HG03460 (cell line): ENCODE measurements around the gene CDH19.
A peak's percentile ranks its signal among the peaks of the same experiment; 100 is the strongest.

ENCODE experiments used
- ATAC-seq: cut with Tn5 transposase; IDR thresholded peaks from one replicate; pipeline ENCODE4 v1.9.1; 2021; ENCODE audit not compliant: unreplicated experiment

Gene CDH19, protein sequence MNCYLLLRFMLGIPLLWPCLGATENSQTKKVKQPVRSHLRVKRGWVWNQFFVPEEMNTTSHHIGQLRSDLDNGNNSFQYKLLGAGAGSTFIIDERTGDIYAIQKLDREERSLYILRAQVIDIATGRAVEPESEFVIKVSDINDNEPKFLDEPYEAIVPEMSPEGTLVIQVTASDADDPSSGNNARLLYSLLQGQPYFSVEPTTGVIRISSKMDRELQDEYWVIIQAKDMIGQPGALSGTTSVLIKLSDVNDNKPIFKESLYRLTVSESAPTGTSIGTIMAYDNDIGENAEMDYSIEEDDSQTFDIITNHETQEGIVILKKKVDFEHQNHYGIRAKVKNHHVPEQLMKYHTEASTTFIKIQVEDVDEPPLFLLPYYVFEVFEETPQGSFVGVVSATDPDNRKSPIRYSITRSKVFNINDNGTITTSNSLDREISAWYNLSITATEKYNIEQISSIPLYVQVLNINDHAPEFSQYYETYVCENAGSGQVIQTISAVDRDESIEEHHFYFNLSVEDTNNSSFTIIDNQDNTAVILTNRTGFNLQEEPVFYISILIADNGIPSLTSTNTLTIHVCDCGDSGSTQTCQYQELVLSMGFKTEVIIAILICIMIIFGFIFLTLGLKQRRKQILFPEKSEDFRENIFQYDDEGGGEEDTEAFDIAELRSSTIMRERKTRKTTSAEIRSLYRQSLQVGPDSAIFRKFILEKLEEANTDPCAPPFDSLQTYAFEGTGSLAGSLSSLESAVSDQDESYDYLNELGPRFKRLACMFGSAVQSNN

DNA sequence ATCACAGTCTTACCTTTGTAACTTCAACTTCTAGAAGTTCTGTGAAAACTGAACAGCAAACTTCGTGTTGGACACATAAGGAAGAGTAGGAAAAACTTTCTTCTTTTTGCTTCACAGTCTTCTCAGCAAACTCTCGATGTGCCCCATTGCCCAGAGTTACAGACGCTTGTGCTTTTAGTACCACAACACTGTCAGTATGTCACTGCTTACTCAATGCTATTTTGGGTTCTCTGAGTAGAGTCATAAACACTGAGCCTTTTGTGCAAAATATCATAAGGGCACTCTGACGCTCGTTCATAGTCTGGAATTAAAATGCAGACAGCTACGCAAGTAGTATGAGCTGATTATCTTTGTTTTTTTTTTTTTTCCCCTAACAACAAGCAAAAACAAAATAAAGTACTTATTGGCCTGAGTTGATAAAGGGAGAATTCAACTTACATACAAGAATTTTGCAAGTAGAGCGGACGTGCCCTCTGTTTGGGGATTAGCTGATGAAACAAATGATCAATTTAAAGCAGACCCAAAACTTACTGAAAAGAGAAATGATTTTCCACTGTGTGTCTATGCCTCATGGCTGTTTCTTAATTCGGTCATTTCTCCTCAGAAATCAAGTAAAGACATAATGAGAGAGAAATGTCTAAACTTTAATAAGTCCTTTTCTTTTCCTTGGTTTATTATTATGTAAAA, at the start of gene CDH19:
CDH19 (minus strand) TSS at position 150 of the 687 bp plus-strand sequence. CDS start 31,886 bp downstream, outside the sequence.
- no peak for ATAC-seq

DNA sequence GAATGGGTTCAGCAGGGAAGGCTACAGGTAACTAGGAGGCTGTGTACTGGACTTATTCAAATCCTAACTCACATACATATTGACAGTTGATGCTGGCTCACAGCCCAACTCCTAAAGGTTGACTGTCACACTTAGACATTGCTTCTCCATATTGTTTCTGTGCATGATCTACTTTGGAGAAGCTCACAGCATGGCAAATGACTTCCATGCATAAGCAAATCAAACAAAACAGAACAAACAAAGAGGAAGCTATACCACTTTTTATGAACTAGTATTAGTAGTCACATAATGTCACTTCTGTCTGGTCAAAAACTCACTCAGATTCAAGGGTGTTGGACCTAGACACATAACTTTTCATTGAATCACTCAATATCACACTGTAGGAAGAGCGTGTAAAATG, 43.8 kb upstream of the CDH19 start:
- ATAC-seq = no peak

DNA sequence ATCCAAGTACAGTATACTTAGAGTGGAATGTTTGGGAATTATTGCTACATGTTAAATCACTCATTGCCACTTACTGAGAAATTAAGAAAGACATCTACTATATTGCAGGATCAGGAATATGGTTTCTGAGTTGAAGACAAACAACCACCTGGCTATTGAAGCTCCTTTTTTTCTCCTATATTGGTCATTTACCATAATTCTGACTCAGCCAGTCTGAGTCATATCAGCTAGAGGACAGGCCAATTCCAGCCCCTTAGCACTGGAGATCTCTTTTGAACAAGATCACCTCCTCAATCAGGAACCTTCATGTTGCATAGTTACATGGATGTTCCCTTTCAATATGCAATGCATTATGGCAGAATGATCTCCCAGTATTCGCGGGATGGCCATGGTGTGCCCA, 42.7 kb upstream of the CDH19 start:
- ATAC-seq = no peak

DNA sequence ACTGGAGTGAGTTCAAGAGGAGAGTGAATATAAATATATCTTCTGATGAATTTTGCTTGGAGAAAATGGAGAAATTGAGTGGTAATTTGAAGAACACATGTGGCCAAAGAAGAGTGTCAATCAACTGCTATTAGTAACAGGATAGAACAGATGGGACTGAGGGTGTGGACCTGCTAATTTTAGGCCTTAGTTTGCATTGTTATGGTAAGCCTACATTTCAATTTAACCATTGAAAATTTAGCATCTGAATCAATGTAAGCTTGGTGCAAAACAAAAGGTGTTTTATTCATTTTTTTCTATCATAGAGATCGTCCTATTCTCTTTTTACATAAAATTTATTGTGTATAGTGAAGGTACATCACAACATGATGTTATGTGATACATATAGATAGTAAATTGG, 42.1 kb upstream of the CDH19 start:
- ATAC-seq = no peak

DNA sequence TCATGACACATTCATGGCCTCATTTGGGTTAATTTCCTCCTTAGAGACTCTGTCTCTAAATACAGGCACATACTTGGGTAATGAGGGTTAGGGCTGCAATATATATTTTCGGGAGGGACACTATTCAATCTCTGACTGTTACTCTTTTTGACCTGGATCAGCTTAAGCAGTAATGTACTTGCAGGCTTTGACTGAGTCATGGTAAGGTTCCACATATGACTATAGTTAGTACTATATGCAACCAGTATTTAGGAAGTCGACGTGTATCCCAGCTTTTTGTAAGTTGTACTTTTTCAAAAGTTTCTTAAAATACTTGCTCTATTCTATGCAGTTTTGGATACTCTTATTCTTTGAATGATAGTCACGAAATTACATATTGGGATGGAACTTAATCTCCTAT, 37.2 kb upstream of the CDH19 start:
- no peak for ATAC-seq

DNA sequence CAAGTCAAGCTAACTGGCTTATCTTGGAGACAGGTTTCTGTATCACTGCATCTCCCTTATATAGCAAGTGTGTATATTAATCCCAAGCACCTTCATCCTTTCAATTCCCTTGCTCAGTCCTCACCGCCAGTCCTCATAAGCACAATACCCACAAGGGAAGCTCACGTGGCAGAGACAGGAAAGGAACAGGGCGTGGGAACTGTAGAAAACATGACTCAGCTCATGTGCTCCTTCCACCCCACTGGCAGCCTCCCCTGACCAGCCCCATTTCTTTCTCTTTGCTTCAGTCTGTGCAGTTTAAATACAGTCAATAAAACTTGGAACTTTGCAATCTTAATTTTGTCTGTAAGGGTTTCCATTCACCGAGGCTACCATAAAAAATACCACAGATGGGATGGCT, 36.5 kb upstream of the CDH19 start:
- no peak for ATAC-seq

DNA sequence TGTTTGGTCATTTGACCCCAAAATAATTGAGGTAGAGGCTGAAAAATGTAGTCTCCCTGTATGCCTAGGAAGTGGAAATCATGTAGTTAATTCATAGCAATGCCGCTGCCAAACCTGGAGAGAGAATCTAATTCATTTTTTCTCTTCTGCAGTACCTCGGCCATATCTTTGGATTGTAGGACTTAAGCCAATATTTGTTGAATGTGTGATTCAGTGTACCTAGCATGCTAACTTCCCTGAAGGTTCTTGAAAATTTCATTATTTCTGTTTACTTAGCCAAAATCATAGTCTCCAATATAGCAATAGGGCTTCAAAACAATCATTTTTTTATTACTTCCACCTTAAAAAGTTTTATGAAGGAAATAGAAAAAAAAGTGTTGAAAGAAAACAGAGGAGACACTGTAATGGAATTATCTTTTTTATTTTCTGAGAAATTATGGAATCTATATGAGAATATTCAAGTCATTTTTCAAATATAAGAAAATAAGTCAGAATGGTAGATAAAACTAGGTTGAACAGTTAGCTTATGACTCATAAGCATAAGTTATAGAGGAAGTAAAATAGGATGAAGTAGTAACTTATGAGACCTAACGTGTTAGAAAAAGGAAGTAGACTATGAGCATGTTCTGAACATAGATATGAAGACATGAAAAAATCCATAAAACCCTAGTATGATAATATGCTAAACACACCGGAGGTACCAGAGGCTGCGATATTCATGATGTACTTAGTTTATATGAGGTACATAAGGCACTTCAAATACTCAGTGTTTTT, 35.2 kb upstream of the CDH19 start:
- no peak for ATAC-seq

DNA sequence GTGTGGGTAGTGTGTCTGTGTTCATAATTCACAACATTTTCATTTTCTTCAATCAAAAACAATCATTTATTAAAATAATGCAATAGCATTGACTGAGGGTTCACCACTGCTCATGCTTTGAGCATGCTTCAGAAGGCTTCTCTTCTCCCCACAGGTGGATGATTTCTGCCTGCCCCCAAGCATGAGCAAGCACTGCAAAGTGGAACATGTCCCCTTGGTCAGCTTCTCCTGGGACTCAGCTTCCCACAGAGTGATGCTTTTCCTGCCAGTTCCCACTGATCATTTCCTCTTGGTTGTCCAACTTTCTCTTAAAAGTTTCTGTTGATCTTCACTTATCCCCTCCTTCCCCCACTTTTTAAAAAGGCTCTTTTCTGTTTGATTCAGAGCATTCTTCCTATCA, 31.5 kb upstream of the CDH19 start:
- no peak for ATAC-seq

DNA sequence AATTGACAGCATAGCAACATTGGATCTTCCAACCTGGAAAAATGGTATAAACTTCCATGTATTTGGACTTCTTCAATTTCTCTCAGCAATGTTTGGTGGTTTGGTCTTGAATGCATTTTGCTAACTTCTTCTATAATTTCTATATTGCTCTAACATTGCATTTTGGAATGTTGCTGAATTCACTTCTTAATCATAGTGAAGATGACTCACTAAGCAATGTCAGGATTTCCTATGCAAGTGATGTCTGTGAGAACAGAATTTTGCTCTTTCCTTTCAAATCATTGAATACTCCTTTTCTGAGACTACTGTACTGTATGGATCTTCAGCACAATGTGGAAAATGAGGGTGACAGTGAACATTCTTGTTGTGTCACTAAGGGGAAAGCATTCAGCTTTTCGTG, 28.9 kb upstream of the CDH19 start:
- no peak for ATAC-seq

DNA sequence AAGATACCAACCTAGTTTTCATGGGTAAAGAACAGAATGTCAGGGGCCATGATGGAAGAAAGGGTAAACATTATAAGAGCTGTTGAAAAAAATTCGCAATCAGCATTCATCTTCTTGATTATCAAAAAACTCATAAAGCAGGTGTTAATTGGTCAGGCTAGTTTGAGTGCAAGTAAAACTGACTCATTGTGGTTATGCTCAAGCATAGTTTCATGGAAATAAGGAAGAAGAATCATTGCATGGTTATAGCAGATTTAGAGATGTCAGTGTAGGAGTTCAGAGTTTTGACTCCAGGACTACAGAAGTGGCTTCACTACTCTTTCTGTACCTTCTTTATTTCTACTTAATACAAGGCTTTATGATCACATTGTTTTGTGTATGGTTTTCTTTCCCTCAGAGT, 26.9 kb upstream of the CDH19 start:
- no peak for ATAC-seq

DNA sequence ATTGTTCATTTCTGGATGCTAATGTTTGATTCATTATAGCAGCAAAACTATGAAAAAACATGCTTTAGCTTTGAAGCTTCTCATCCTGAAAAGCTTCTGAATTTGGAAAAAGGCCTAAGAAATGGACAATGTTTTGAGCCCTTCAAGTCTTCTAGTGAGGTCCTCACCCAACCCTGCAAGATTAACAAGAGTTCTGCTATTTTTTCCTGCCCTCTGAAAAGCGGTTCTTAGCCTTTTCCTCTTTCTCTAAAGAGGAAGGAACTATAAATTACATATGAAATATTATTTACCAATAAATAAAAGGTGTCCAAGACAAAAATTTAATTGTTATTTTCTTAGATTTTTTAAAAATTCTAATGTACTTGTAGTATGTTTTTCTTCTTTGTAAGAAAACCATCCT, 19.9 kb upstream of the CDH19 start:
- no peak for ATAC-seq

DNA sequence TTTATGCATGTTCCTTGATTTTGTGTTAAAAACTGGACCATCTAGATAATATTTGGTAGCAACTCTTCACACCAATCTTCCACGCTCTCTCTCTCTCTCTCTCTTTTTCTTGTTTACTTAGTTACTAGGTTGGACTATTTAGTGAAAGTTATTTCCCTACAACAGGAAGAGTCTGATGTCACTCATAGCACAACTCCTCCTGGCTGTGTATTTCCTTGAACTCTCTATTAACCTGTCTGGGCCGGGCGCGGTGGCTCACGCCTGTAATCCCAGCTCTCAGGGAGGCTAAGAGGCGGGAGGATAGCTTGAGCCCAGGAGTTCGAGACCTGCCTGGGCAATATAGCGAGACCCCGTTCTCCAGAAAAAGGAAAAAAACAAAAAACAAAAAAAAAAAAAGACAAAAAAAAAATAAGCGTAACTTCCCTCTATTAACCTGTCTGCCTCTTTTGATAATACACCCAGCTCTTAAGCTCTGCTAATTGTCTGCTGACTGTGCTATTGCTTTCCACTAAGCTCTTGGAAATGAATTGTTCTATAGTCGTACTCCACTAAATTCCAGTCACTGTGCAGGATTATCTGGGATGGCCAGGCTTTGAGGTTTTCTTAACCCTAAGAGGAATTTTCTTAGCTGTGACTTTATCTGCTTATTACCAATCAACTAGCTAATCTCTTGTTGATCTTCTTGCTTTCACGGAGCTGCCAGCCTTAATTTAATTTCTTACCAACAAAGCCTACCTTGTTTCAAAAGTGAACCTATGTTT, 18.1 kb upstream of the CDH19 start:
- no peak for ATAC-seq

DNA sequence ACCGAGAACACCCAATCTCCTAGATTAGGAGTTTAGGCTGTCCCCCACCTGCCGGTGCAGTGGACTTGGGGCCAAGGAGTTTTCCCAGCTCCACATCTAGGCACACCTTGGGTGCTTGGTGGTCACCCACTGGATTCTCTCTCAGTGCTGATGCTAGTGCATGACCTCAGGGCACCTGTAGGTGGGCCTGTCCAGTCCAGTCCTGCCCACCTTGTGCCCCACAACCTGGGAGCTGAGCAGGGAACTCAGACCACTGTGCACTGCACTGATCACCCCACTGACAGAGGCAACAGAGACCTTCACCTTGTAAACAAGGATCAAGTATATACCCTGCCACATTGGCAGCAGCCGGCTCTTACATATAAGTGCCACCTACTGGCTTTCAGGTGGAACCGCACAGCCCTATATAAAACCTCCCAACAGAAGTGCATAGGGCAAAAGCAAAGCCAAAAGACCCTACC, 12.7 kb upstream of the CDH19 start:
- ATAC-seq = peak; percentile 82

DNA sequence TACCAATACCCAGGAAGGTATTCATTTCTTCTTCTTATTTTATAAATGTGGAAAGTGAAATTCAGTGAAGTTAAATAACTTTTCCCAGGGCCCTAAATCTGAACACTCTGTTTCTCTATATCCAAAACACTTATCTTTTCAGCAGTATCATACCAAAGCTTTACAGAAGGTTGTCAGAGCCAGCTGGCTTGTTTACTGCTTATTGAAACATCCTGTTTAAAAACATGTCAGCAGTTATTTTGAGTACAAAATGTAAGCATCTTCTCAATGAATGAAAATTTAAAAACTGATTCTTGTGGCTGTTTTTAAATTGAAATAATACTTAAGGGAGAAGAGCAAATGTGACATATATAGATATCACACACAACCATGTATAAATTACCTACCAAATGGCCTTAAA, 11.3 kb upstream of the CDH19 start:
- ATAC-seq = no peak

DNA sequence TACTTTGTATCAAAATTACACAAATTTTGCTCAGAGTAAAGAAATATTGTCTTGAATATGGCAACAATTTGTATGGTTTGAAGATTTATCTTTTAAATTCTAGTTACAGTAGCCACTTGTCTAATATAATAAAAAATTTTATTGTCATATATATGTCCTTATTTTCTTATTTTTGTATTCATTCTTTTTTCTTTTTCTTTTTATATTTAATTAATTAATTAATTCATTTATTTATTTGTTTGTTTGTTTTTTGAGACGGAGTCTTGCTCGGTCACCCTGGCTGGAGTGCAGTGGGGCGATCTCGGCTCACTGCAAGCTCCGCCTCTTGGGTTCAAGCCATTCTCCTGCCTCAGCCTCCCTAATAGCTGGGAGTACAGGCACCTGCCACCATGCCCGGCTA, 3.7 kb upstream of the CDH19 start:
- ATAC-seq = no peak

DNA sequence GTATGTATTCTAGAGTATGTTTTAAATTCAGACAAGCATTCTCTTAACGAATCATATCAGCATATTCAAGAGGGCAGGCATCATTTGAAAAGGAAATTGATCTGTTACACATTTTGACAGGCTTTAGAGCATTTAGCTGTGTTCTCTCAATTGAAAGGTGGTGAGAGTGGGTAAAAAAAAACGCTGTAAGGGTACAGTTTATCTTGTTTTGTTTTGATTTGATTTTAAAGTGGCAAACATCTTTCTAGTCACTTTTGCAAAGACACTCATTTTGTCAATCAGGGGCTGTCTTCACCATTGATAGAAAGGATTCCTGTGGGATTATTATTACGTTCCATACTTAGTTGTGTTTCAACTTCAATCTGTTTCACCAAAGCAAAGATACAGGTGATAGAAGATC, 2.2 kb downstream of the CDH19 start:
- ATAC-seq = no peak

DNA sequence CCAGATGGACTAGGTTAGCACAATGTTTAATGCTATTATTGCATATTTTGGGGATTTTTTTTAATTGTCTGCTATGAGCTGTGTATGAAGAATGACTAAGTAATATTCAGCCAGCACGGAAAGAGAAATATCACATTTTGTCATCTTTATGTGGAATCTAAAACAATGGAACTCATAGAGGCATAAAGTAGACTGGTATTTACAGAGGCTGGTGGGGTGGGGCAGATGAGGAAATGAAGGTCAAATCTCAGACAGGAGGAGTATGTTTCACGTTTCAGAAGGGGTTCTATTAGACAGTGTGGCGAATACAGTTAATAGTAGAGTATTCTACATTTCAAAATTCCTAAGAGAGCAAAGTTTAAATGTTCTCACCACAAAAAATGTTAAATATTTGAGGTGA, 4.7 kb downstream of the CDH19 start:
- no peak for ATAC-seq

DNA sequence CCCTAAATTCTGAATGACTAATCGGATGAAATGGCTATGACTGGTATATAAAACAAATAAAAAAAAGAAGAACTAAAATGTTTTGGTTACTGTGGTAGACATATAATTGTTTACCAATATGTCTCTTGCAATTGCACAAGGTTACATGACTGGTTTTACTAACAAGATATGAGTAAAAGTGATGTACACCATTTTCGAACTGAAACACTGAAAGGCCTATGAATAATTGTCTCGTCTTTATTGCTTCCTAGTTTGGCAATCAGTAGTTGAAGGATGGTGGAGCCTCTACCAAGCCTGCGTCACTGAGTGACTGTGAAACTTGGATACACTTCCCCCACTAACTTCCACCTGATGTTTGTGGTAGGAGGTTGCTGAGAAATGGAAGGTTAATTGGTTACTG, 16.5 kb downstream of the CDH19 start:
- no peak for ATAC-seq

DNA sequence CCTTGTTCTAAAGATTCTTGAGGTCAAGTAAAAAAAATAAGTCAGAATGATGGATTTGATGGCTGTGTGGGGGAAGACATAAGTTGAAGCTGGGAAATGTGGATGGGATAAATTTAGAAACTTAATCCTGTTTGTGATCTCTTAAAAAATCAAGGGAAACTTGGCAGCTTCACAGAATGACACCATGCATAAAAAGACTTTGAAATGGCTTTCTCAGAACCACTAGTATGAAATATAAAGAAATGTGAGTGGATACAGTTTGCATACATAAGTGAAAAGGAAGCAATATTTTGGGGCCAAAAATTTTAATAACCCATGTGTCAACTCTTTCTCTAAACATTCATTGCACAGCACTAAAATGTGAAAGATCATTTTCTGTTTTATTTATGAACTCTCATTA, 21.7 kb downstream of the CDH19 start:
- ATAC-seq = no peak

DNA sequence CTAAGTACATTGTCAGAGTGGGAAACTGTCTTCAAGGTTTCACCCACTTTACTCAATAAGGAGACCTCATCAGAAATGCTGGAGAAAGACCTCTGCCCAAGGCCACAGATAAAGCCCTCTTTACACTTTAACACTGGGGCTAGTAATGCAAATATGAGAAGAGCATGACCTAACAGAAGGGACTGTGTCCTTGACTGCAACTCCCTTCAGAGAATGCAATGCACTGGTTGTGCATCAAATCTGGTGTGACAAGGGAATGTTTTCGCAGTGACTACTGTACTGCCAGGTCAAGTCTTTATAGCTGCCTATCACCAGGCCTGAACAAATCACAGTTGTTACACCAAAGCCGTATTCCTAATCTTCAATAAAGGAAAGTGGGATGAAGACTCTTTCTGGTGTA, 28.6 kb downstream of the CDH19 start:
- ATAC-seq = no peak
